Measurements from ENCODE around the gene FOXB2.
"Not testable (repeated sequence)": the region's sequence is repeated elsewhere in the genome, so short reads cannot be mapped to it uniquely, and the experiment has no call there.

The FOXB2 gene

DNA sequence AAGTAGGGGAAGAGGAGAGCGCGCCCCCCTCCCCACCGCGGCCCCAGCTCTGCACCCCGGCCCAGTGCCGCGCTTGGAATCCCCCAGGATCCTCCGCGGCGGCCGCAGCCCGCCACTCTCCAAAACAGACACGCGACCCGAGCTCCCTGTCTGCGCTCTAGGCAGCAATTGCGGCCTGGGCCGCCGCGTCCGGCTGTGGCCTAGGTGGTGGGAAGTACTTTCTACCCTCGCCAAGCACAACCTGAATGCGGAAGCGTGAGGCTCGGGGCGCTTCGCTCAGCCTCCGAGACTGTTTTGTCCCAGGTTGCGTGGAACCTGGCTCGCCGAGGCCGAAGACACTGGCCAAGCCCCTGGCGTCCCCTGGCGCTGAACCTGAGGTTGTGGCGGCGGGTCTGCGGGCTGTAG is 3.3 kb upstream of the FOXB2 start:
- DNase-seq (ENCODE audit: low spot score): no peak

DNA sequence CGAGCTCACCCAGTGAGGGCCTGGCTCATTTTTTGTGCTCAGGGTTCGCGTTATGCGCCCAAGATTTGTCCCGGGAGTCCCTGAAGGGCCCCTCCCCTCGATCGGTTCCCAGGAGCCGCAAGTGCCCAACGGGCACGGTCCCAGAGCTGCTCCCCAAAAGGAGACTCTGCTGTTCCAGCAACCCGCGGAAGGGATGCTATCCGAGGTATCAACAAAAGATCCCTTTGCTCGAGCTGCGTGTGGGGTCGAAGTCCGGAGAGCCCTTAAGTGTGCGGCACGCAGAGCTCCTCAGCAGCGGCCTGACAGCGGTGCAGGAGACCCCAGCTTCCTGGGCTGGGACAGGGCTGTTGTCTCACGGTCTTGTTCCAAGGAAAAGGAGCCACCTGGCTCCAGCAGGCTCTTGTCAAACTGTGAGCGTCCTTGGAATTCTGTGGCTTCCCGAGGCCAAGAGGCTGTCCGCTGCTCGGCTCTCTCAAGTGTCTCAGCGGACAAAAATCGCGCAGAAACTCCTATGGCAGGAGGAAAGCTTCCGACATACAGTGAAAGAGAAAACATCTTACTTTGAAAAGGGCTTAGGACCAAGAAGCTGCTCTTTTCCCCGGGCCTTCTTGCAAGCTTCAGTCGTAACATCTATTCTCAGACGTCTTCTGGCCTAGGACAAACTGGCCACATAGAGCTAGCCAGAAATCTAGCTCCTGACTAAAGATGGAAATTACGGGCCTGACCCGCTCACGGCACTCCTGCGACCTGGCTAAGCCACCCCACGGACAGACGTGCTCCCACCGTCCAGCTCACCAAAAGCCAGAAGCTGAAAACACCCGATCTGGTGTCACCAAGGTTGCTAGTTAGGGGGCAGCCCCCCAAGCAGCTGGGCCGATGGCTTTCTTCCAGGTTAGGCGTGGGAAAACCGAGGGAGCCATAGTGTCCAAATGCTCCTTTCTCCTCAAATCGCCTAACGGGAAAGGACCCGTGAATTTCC is 2.6 kb upstream of the FOXB2 start:
- no peak for DNase-seq (ENCODE audit: low spot score)

DNA sequence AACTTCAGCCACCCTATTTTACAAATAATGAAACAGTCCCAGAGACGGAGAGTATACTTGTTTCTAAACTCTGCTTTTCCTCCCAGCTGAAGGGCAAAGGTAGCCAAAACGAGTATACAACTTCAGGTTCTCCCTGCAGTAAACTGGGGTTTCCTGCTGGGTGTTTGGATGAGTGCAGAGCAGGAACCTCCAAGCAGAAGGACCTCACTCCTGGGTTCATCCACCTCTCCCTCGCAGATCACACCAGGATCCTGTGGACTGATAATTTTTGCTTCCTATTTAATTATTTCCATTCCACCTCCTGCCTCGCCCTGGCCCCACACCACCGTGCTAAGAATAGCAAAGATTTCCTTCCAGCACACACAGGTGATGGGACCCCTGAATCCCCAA is 2.0 kb upstream of the FOXB2 start:
- no peak for DNase-seq (ENCODE audit: low spot score)

DNA sequence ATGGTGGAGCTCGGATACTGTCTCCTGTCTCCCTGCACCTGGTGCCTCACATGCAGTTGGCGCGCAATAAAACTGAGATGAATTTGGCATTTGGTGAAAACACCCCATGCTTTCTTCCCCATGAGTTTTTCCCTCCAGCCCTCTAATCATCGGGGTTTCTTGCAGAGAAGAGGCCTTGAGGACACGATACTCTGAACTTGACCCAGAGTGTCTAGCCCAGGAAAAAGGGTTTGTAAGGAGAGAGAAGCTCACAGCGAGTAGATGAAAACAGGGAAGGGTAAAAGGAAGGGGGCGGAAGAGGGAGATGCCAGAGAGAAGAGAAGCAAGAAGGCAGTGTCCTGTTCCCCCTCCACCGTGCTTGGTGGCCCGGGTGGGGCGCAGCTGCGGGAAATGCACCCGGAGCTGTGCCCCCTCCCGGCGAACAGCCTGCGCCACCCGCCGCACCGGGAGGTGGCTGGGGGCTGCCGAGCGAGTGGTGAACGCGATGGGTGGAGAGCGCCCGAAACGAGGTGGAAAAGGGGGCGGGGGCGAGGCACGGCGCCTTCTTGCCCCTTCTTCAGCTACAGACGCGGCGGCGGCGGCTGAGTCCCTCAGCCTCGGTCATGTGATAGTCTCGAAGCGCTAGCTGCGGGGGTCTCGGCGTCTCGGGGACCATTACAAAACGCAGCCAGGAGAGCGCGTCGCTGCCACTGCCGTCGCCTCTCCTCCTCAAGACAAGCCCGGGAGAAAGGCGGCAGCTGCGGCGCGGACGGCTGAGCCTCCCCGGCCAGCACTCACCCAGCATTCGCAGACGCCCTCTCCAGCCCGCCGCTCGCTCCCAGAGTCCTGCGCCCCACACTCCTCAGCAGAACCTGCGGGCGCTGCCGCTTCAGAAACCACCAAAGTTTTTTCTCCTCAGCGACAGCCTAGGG is 1.1 kb upstream of the FOXB2 start:
- DNase-seq (ENCODE audit: low spot score): no peak

DNA sequence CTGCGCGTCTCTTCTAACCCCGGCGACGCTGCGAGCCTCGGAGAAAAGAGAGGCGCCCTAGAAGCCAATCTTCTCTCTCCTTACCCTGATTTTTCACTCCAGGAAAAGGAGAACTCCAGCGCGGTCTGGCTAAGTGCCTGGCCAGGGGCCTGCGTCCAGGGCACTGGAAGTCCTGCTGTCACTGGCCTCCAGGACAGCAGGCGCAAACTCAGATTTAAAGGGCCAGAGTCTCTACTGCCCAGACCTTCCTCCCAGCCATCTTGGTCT is 553 bp upstream of the FOXB2 start:
- DNase-seq (ENCODE audit: low spot score): no peak

DNA sequence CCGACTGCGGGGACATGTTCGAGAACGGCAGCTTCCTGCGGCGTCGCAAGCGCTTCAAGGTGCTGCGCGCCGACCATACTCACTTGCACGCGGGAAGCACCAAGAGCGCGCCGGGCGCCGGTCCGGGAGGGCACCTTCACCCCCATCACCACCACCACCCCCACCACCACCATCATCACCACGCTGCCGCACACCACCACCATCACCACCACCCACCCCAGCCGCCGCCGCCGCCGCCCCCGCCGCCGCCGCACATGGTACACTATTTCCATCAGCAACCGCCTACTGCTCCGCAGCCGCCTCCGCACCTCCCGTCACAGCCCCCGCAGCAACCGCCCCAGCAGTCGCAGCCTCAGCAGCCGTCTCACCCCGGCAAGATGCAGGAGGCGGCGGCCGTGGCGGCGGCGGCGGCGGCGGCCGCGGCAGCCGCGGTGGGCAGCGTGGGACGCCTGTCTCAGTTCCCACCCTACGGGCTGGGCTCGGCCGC is 514 bp downstream of the FOXB2 start:
- DNase-seq (ENCODE audit: low spot score): no peak

DNA sequence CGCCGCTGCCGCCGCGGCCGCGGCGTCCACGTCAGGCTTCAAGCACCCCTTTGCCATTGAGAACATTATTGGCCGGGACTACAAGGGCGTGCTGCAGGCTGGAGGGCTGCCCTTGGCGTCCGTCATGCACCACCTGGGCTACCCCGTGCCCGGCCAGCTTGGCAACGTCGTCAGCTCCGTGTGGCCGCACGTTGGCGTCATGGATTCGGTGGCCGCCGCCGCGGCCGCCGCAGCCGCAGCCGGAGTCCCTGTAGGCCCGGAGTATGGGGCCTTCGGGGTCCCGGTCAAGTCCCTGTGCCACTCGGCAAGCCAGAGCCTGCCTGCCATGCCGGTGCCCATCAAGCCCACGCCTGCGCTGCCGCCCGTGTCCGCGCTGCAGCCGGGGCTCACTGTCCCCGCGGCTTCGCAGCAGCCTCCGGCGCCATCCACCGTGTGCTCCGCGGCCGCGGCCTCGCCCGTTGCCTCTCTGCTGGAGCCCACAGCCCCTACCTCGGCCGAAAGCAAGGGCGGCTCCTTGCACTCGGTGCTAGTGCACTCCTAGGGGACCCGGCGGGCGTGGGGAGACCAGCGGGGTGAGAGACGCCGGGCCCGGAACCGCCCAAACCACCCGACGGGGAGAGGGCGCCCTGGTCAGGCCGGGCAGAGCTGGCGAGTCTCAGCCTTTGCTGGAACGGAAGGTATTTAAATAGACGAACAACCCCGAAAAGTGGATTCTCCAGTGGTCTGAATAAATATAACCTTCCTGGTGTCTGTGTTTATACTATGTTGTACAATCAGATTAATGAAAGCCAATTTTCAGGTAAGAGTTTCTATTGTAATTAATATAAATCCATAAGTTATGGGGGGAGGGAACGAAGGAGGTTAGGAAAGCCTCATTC is 1.2 kb downstream of the FOXB2 start:
- DNase-seq (ENCODE audit: low spot score): no peak

DNA sequence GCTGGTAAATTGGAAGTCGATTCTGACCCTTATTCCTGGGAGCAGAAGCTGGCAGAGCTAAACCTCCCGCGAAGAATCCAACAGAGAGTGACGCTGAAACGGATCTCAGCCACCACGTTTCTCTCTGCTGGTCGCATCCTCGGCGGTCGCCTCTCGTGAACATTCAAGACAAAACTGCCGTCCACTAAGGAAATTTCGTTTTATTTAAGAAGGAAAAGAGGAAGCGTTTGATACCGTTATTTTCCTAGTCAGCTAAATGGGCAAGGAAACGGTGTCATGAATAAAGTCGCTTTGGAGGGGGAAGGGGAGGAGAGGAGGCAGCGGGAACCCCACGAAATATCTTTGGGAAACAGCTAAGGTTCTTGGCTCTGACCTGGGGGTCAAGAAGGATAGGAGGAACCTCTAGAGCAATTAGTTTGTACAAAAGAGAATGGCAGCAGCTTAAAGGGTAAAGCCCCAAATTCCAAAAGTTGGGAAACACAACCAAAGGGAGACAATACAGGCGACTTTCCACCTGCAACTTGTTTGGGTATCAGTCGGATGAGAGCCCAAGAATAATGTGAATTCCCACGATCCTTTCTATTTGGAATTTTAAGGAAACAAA is 1.9 kb downstream of the FOXB2 start:
- DNase-seq (ENCODE audit: low spot score): no peak

DNA sequence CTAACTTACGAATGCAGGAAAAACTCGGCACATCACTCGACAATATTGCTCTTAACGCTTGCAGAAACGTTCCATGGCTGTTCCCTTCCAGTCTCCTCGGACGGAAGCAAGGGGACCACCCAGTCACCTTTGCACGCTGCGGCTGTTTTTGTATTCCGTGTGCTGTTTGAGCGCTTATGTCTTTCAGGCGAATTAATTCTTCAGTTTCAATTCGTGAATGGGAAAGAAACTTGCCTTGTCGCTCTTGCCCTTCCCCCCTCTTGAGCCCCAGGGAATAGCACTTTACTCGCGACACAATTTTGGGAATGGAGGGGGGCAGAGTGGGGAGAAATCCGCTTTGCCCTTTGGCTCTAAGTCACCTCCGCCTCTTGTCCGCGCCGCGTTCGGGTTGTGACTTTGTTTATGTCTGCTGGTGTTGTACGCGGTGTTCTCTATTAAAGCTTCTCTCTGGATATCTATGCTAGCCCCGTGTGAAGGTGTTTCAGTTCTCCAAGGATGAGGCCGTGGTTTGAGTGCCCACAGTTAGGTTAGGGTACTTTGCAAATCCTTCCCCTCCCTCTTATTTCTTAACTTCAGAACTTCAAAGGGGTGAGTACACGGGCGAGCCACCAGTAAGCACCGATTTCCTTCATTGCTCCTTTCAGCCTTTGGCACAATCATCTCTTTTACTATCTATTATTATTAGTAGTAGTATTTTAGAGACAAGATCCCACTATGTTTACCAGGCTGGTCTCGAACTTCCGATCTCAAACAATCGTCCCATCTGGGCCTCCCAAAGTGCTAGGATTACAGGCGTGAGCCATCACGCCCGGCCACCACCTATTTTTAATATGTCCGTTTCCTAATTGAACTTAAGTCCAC is 2.7 kb downstream of the FOXB2 start:
- no peak for DNase-seq (ENCODE audit: low spot score)

DNA sequence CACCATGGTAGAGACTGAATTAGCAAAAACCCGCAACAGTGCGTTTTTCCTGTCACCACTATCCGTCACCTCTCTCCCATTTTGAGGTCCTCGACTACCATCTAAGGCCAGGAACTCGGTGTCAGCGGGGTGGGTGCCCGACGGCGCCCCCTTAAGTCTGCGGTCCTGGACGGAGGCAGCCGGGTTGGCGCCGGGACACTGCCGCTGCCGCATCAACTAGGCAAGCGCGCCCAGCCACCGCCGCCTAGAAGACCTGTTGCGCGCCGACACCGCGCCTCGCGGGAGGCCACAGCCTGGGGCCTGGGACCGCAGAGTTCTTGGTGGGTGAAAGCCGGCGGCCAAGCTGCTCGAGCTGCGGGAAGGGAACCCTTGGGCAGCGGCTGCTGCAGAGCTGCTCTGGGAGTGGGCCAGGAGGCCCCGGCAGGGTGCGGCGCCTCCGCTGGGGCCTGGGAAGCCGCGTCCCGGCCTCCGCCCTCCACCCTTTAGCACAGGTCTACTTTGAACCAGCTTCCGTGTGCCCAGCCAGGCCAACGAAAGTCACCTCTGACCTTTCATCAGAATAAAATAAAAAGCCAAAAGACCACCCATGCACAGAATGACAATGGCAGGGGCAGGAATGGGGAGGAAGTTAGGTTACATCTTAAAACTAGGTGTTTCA is 3.5 kb downstream of the FOXB2 start:
- DNase-seq (ENCODE audit: low spot score): no peak

DNA sequence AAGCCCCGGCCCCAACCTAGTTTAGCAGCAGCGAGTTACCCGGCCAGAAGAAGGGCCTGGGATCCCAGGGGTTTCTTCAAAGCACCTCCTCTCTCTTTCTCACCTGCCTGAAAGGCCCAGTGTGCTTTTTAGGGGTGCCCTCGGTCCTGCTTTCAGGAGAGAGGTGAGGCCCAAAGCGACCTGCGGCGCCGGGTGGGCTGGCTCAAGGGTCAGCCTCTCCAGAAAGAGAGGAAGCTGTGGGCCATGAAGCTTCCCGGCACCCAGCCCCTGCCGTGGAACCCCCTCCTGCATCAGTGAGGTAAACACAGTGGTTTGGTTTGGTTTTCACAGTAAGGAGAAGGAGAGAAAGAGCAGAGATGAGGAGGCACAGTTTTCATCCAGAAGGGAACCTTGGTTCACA is 4.3 kb downstream of the FOXB2 start:
- no peak for DNase-seq (ENCODE audit: low spot score)

DNA sequence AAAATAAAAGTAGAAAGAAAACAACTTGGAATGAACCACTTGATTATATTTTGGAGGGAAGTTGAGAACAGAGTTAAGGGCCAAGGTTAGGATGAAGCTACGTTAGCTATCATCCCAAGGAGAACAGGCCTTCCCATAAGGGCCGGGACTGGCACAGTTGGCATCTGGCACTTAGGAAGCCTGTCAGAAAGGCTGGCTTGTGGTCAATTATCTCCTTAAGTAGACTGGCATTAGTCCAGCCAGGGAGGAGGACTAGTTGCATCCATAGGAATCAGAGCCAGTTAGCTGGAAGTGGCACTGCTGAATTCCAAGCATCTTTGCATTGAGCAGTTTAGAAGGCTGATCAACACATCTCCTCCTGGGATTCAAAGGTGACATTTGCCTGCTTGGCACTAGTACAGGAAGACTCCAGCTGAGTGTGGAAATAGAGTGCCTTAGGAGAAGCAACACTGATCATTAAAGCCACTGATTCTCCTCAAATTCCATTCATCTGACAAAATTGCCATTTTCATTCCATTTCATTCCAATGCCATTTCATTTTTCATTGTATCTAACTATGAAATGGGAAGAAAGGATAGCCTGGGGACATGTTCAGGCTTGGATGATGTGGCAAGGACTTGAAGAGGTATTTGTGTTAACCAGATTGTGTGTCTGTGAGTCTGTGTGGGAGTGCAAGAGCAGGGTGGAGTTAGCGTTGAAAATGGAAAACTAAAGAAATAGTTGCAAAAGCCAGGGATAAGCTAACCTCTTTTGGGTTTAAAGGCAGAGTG is 5.5 kb downstream of the FOXB2 start:
- no peak for DNase-seq (ENCODE audit: low spot score)

DNA sequence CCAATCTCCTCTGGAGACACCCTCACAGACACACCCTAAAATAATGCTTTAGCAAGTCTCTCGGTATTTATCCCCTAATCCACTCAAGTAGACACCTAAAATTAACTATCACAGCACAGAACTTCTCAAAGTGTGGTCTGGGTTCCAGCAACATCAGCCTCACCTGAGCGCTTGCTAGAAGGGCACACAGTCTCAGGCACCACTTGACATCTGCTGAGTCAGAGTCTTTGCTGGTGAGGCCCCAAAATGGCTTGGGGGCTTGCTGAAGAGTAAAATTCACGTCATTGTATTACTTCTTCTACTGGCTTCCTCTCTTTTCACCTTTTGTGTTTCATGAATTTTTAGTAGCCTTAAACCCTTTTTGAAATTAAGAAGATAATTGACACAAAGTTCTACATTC is 9.0 kb downstream of the FOXB2 start:
- no peak for DNase-seq (ENCODE audit: low spot score)

DNA sequence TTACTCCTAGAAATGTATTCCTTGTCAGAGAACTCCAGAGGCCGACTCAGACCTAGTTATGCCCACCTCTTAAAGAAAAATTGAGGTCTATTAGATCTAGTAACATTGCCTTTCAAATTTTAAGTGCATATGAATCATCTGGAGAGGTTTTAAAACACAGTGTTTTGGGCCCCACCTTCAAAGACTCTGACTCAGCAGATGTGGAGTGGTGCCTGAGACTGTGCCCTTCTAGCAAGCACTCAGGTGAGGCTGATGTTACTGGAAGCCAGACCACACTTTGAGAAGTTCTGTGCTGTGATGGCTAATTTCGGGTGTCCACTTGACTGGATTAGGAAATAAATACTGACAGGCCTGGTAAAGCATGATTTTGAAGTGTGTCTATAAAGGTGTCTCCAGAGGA is 10.6 kb downstream of the FOXB2 start:
- no peak for DNase-seq (ENCODE audit: low spot score)

DNA sequence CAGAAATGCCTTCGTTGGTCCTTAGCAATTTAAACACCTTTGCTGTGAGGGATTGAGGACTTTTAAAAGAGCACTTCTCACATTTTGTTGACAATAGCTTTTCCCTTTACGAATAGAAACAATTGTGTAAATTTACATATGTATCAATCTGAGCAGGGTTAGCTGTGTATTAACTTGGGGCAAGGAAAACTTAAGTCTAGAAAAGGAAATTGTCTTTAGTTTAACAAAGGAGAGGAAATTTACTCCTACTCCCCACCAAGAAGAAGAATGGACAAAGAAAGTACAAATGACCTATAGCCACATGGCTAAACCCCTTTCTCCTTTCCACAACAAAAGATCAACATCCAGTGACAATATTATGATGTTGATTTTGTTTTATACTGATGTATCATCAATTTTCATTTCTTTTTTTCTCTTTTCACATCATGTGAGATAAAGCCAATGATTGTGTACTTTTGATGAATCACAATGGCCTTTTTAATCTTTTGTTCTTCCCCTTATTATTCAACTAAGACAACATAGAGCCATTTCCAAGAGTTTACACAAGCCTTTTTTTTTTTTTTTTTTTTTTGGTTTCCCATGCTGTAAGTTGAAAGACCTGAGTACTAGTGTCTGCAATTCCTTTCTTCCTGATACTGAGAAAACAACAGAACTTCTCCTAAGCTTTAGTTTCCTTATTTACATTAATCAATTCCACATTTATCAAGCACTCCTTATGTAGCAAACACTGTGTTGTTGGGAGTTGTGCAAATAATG is 19.0 kb downstream of the FOXB2 start:
- DNase-seq (ENCODE audit: low spot score): no peak

DNA sequence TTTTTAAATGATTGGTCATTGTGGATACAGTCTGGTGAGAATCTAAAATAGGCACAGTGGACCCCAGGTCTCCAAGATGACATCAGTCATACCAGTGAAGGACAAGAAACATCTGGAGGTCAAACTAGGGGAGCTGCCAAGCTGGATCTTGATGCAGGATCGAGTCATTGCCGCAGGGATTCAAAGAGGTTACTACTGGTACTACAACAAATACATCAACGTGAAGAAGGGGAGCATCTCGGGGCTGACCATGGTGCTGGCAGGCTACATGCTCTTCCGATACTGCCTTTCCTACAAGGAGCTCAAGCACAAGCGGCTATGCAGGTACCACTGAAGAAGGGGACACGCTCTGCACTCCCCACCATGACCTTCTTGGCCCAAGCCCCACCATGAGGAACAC is 20.9 kb downstream of the FOXB2 start:
- no peak for DNase-seq (ENCODE audit: low spot score)

DNA sequence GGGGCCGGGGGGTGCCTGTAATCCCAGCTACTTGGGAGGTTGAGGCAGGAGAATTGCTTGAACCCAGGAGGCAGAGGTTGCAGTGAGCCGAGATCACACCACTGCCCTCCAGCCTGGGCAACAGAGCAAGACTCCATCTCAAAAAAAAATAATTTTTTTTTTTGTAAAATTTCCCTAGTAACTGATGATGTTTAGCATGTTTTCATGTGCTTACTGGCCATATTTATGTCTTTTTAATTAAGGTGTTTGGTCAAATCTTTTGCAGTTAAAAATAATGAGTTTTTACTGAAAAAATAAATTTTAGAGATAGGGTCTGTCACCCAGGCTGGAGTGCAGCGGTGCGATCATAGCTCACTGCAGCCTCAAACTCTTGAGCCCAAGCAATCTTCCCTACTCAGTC is 24.3 kb downstream of the FOXB2 start:
- not testable (repeated sequence) for DNase-seq (ENCODE audit: low spot score)

DNA sequence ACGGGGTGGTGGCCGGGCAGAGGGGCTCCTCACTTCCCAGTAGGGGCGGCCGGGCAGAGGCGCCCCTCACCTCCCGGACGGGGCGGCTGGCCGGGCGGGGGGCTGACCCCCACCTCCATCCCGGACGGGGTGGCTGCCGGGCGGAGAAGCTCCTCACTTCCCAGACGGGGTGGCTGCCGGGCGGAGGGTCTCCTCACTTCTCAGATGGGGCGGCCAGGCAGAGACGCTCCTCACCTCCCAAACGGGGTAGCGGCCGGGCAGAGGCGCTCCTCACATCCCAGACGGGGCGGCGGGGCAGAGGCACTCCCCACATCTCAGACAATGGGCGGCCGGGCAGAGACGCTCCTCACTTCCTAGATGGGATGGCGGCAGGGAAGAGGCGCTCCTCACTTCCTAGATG is 41.2 kb downstream of the FOXB2 start:
- not testable (repeated sequence) for DNase-seq (ENCODE audit: low spot score)
